Left renal cortex interstitium (tissue), 4 donors: ENCODE measurements around the gene PQBP1. TPM values are rescaled to one million over a fixed set of nuclear protein-coding genes. Genes with fewer than 3 reads are reported as not detected.
A peak's percentile ranks its signal among the peaks of the same experiment; 100 is the strongest.
"Not testable (repeated sequence)": the region's sequence is repeated elsewhere in the genome, so short reads cannot be mapped to it uniquely, and the experiment has no call there.

Experiments
- DNase-seq, 4 donors: peaks; one replicate each; pipeline ENCODE4 v3.0.0-alpha.2; 2013; ENCODE audit warnings: low read depth in 4 of 4, low spot score in 2 of 4, missing footprints in 1 of 4
- polyA plus RNA-seq, 4 donors: library from polyadenylated mRNA; unstranded; fragments of 120-200 nt; gene quantifications; one replicate each; pipeline ENCODE4 v1.2.1, GENCODE V29; 2013; ENCODE audit not compliant: insufficient read length in 4 of 4

Gene PQBP1, protein sequence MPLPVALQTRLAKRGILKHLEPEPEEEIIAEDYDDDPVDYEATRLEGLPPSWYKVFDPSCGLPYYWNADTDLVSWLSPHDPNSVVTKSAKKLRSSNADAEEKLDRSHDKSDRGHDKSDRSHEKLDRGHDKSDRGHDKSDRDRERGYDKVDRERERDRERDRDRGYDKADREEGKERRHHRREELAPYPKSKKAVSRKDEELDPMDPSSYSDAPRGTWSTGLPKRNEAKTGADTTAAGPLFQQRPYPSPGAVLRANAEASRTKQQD
- polyA plus RNA-seq, result 10 to 100 TPM; 73.1 to 89.9 (median 77.8) TPM

DNA sequence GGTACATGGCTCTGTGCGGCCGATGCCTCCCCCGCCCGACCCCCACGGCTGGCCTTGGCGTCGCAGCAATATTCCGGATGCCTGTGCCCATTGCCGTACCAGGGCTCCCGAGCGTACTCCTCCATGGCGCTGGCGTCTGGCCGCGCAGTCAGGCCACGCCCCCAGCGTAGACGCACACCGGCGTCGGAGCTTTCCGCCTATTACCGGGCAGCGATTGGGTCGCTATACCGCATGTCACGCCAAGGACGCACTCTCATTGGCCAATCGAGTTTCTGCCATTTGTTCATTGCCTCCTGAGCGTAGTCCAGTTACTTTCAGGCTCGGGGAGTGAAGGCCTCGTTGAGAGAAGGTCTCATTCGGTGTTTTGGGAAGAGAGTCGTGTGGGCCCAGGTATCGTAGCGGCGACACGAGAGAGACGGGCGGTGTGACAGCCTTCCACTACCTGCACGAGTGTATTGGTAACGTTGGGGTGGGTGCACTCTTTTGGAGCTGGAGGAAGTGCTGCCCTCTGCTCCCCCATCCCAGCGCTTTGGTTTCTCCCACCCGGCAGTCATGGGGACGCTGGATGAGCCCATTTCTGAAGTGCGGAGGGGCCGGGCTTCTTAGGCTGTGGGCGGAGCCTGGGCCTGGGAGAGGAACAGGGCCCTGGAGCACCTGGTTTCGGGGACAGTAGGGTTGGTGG lies at the start of gene PQBP1, which contains the start of gene TIMM17B:
TSS of gene PQBP1 (plus strand) at position 306 of the 682 bp plus-strand sequence. CDS start 580 bp downstream, outside the sequence.
TSS of gene TIMM17B (minus strand) at position 144 of the 682 bp plus-strand sequence. CDS start at position 125, 19 bp downstream.
- DNase-seq, result peak; percentile 76 to 90 (median 88)

DNA sequence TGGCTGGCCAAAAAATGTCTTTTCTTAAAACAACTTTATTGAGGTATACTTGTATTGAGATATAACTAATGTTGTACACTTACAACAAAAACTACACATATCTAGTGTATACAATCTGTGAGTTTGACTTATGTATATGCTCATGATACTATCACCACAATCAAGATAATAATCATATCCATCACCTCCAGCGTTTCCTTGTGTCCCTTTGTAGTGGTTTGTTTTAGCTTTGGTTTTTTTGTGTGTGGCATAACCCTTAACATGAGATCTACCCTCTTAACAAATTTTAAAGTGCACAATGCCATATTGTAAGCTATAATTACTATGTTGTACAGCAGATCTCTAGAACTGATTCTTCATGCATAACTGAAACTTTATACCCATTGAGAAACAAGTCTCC lies 48.9 kb upstream of the PQBP1 start:
- DNase-seq, result no peak

DNA sequence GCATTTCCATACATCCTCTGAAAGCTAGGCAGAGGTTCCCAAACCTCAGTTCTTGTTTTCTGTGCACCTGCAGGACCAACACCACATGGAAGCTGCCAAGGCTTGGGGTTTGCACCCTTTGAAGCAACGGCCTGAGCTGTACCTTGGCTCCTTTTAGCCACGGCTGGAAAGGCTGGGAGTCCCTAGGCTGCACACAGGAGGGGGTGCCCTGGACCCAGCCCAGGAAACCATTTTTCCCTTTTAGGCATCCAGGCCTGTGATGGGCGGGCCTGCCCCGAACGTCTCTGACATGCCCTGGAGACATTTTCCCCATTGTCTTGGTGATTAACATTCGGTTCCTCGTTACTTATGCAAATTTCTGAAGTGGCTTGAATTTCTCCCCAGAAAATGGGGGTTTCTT lies 44.9 kb upstream of the PQBP1 start:
- no peak for DNase-seq

DNA sequence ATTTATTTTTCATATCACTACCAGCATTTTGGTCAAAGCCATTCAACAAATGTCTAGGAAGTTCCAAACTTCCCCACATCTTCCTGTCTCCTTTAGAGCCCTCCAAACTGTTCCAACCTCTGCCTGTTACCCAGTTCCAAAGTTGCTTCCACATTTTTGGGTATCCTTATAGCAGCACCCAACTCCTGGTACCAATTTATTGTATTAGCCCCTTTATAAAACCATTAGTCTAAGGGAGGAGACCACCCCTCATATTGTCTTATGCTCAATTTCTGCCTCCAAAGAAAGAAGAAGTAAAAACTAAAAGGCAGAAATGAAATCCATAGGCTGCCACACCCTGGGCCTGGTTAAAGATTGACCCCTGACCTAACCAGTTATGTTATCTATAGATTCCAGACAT lies 44.2 kb upstream of the PQBP1 start:
- not testable (repeated sequence) for DNase-seq

DNA sequence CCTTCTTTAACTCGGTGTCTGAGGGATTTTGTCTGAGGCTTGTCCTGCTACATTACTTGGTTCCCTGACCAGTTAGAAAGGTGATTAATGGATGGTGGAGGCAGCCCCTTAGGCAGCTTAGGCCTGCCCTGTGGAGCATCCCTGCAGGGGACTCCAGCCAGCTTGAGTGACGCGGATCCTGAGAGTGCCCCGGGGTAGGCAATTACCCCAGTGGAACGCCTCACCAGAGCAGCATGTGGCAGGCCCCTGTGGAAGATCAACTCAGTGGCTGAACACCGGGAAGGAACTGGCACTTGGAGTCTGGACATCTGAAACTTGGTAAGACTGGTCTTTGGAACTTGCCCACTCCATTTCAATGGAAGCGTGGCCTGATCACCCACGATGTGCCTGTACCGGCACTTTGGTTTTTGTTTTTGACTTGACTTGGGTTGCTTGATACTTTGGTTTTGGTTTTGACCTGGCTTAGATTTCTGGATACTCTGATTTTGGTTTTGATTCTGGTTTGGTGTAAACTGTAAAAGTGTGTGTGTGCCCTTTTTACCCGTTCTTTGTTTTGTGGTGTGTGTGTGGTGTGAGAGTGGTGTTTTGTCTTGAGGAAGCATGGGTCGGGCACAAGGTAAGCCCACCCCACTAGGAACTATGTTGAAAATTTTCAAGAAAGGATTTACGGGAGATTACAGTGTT lies 43.5 kb upstream of the PQBP1 start:
- DNase-seq, result not testable (repeated sequence)

DNA sequence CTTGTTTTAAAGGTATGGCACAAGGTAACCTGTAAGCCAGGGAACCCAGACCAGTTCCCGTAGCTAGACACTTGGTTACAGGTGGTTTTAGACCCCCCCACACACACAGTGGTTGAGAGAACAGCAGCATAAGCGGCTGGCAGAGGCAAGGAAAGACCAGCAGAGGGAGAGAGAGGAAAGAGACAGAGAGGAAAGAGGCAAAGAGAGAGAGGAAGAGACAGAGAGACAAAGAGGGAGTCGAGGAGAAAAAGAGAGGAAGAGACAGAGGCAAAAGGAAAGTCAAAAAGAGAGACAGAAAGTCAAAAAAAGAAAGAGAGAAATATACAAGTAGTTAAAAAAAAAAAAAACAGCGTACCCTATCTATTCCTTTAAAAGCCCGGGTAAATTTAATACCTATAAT lies 42.8 kb upstream of the PQBP1 start:
- no peak for DNase-seq

DNA sequence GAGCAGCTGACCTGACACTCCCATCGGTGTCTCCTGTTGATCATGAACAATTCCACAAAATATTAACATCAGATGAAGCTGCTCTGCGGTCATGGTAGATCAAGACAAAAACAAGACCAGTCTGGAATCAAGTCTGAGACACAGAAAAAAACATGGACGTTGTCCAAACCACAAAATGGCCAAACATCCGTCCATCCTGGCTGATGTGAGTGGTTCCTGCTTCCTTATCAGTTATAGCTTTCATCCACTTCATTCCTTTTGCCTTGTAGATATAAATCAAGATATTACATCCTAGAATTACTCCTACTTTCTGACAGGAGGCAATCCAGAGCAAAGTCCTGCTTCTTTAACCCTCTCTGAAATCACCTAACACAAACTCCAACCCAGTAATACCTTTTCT lies 33.5 kb upstream of the PQBP1 start:
- DNase-seq, result no peak

DNA sequence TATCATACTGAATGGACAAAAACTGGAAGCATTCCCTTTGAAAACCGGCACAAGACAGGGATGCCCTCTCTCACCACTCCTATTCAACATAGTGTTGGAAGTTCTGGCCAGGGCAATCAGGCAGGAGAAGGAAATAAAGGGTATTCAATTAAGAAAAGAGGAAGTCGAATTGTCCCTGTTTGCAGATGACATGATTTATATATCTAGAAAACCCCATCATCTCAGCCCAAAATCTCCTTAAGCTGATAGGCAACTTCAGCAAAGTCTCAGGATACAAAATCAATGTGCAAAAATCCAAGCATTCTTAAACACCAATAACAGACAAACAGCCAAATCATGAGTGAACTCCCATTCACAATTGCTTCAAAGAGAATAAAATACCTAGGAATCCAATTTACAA lies 25.7 kb upstream of the PQBP1 start:
- not testable (repeated sequence) for DNase-seq

DNA sequence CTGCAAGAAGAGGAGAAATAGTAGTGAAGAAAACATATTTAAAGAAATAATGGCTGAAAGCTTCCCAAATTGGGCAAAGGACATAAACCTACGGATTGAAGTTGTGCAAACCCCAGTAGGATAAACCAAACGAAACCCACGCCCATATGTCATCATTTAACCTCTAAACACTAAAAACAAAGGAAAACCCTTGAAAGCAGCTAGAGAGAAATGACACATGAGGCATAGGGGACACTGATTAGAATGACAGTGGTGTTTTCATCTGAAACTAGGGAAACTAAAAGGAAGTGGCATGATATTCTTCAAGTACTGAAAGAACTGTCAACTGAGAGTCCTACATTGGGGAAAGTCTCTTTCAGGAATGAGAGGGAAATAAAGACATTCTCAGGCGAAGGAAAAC lies 20.8 kb upstream of the PQBP1 start:
- not testable (repeated sequence) for DNase-seq

DNA sequence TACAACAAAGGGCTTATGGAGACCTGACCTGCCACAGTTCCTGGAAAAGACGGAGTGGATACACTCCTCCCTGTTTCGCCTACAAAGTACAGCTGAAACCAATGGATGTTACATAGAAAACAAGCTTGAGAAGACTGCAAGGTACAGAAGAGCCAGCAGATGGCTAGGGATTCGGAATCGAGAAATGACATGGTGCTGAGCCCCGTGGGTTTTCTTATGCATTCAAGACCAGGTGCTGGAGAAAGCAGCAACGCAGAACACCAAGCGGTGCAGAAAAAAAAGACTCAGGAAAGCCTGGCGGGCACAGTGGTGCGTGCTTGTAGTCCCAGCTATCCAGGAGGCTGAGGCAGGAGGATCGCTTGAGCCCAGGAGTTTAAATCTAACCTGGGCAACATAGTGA lies 14.0 kb upstream of the PQBP1 start:
- DNase-seq, result no peak

DNA sequence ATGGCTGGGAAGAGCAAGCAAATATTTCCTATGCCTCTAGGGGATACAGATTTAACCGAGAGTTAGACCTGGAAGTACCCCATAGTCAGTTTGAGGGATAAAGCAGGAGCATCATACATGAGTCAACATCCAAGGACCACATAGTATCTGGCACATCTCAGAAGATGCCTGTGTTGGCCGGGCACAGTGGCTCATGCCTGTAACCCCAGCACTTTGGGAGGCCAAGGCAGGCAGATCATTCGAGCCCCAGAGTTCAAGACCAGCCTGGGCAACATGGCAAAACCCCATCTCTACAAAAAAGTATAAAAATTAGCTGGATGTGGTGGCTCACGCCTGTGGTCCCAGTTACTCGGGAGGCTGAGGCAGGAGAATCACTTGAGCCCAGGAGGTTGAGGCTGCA lies 11.1 kb upstream of the PQBP1 start:
- DNase-seq, result not testable (repeated sequence)

DNA sequence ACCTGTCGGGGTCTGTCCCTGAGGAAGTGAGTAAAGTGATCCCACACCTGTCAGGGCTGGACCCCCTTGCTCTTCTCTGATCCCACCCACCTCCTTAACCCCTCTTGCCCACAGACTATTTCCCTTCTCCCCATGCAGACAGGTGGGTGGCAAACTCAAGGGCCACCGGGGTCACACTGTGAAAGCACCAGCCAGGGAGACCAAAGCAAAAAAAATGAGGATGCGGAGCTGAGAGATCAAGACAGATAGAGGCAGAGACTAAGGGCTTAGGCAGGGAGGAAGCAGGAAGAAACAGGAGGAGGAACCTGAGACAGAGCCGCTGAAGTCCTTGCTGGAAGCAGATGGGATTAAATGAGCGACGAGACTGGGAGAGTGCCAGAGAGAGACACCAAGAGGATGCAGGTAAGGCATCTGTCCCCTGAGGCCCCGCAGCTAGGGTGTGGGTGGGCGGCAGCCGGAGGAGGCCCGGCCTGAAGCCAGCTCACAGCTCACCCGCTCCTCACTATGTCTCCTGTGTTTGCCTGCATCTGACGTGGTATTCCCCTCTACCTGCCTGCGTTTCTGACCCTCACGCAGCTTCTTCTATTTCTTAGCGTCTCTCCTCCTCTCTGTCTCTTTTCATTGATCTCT lies 7.3 kb upstream of the PQBP1 start:
- DNase-seq, result no peak

DNA sequence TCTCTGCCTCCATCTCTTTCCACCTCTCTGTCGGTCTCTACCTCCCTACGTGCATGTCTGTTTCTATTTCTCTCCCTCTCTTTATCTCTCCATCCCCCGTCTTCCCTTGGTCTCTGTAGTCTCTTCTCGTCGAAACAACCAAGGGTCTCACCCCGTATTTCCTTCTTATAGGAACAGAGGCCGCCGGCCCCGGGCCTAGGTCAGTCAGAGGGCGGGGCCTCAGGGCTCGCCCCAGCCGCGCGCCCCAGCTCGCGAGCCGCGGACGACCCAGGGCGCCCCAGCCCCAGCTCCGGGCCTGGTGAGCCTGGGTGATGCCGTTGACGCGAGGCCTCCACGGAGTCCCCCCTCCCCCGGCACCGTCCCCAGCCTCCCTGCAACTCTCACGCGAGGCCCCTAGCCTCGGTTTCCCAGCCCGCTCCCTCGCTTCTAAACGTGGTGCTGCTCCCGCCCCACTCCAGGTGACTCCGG lies 6.8 kb upstream of the PQBP1 start:
- no peak for DNase-seq

DNA sequence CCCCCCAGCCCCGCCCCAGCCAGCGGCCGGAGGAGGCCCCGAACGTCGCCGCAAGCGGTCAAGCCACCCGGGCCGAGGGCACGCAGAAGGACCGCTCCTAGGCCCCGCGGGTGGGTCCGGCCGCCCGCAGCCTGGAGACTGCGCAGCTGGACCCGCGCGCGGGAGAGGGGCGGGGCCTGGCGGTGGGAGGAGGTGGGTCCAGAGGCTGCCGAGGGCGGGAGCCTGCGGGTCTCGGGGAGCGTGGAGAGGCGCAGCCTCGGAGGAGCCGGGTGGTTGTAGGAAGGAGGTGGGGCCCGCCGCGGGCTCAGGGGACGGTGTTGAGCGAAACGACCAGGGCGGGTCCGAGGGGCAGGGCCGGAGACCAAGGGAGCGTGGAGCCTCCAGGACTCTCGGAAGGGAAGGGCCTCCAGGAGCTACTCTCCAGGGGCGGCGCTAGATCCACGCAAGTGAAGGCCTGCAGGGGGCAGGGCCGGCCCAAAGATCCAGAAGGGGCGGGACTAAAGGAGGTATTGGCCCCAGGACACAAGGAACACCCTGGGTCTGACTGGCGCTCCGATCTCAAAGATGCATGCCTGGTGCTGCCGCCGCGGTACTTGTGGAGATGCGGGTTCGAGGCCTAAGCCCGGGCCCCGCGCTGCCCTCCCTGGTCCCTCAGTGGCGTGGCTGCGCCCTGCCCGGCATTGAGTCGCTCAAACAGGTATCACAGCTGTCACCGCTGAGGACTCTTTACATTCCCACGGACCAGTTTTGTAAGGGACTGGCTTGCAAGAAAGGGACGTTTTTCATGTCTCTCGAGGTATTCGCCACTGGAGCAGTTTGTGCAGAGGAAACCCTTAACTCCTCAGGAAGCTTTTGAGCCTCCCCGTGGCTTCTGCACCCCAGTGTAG lies 6.1 kb upstream of the PQBP1 start:
- DNase-seq, result peak in 2 of 4 donors; percentile 51 to 70

DNA sequence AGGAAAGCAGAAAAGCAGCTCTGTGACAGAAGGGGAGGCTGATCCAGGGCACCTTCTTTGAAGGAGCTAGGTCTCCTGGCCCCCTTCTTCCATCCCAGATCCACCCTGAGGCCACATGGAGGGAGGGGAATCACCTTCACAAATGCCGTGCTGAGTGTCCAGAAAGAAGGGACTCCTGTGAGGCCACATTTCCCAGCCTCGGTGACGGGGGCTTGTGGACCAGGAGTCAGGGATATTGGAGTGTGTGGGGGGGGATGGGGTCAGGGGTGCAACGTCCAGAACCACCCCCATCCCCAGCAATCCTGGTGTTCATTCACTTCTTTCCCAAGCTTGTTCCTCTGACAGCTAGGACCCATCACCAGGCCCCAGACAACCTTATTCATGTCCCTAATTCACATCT lies 4.8 kb upstream of the PQBP1 start:
- no peak for DNase-seq

DNA sequence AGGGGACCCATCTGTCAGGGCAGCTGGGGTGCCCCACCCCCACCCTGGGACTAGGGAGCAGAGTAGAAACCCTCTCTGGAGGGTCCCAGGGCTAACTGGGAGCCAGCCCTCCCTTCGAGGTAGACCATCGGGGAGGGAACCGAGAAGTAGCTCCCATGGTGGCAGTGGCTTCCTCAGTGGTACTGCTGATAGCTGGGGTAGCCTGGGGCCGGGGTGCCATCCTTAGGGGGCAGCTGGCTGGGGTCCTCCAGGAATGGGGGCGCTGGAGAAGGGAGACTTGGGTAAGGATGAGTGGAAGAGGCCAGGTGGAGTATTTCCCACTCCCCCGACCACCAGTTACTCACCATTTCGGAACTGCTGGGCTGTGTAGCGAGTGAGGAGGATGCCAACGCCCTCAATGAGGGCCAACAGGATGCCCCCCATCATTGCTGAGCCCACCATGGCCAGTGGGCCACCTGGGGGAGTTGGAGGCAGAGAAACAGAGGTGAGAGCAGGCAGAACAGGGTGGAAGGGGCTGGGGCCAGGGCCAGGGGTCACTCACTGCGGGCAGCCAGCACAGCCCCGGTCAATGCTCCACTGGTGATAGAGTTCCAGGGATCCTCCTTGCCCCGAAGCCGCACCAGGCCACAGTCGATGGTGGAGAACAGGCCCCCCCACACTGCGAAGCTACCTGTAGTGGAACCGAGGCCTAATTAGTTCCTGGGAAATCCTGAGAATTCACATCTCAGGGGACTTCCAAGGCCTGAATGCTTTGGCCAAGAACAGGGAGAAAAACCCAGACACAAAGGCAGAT lies 4.0 kb upstream of the PQBP1 start:
- DNase-seq, result no peak

DNA sequence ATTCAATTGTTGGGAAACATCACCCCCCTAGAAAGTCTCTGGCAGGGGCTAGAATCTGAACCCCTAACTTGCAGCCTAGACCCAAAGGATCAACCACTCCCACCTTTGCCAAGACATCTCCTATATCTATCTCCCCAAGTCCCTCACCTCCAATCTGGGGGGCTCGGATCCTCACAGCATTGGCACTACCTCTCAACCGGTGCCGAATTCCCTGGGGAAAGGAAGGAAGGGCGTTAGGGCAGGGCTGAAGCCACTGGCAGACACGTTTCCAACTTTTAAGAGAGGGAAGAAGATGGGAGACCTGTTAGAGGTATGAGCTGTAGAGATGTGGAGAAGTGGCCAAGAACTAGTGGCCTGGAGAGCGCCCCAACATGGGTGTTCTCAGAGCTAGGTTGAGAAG lies 2.8 kb upstream of the PQBP1 start:
- no peak for DNase-seq

DNA sequence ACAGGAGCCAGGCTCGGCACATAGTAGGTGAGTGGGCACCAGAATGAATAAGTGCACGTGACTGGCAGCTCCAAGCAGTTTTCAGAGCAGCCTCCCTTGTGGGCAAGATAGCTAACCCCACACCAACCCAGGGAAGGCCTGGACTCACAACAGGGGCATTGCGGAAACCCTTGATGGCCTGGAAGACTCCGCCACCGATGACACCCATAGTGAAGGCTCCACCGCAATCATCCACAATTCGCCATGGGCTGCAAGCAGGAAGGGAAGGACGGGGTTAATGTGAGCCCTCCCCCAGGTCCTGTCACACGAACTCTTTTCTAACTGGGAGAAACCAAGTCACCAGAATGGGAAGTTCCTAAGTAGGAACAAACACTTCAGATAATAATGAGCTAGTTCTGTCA lies 1.1 kb upstream of the PQBP1 start:
- no peak for DNase-seq

DNA sequence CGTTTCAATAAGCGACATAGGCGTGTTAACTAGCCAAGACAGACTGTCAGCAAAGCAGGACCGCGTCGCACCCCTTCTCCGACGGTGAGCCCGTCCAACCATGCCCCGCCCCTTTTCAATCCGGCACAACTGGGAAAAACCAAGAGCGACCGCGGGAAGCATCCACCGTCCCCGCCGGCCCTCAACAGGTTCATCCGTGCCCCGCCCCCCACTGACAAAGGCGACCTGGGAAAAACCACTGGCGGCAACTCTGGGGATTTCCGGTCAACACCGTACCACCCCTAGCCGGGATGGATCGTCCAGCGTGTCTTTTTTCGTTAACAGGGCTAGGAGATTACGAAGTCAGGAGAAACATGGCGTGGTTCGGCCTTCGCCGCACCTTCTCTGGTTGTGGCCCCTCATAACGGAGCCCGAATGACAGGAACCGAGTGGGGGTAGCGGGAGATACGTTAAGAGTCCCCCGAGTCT lies 539 bp upstream of the PQBP1 start:
- DNase-seq, result peak in 1 of 4 donors; percentile 46
